Tibial artery (tissue), 4 donors: ENCODE measurements around the gene ZNF610.

Source experiments
- DNase-seq, 2 donors: peaks; one replicate each; pipeline ENCODE4 v3.0.0-alpha.2; 2019
- H3K27ac ChIP-seq, 2 donors: fragments of 200-600 bp; sonication (generic) in 1 of 2; 1 replicate in 1 of 2; 2 replicates in 1 of 2; pipeline ENCODE4 v1.5.1; 2018 to 2019; ENCODE audit warnings: mild to moderate bottlenecking in 1 of 2
- H3K27me3 ChIP-seq, 2 donors: fragments of 200-600 bp; sonication (generic) in 1 of 2; one replicate each; pipeline versions ENCODE4 v1.5.1 to v1.6.0; 2016 to 2019
- H3K36me3 ChIP-seq, 3 donors: fragments of 200-600 bp; sonication (generic) in 2 of 3; one replicate each; pipeline ENCODE4 v1.5.1; 2016 to 2019; ENCODE audit warnings: mild to moderate bottlenecking in 2 of 3
- H3K4me1 ChIP-seq, 4 donors: fragments of 200-600 bp; sonication (generic) in 2 of 4; 1 replicate in 3 of 4; 2 replicates in 1 of 4; pipeline ENCODE4 v1.5.1; 2016 to 2019
- H3K4me3 ChIP-seq, 2 donors: fragments of 200-600 bp; sonication (generic) in 1 of 2; 1 replicate in 1 of 2; 2 replicates in 1 of 2; pipeline ENCODE4 v1.5.1; 2018 to 2019; ENCODE audit warnings: mild to moderate bottlenecking in 2 of 2
- H3K9me3 ChIP-seq, 3 donors: fragments of 200-600 bp; sonication (generic) in 1 of 3; one replicate each; pipeline ENCODE4 v1.5.1; 2016 to 2019
- CTCF ChIP-seq, 2 experiments: fragments of 200-600 bp in 1 of 2; fragments of 450-650 bp in 1 of 2; IDR thresholded peaks; one replicate each; pipeline ENCODE4 v1.5.1; 2017 to 2019; ENCODE audit warnings: antibody characterized with exemption in 2 of 2, mild to moderate bottlenecking in 1 of 2, moderate library complexity in 1 of 2
- intact Hi-C: fragments of 100-400 bp; cut with DNase I; formaldehyde crosslinking; loops from one replicate; pipeline ENCODE4 v1.15.0; 2023; ENCODE audit warnings: low total_unique reads

The ZNF610 gene

GRCh38 chr19:52397310-52398080 is 61.5 kb downstream of the ZNF610 start, which contains the start of gene ZNF528:
ZNF528 (plus strand) TSS chr19:52397849; CDS start chr19:52402014, 4,165 bp downstream.
- Histone ChIP-seq H3K4me1 (peaks cover 0 to 20% (median 17%) of the 10 kb centered on the region in 4 donors), H3K27me3 (no peaks in the 10 kb centered on the region), H3K9me3 (peaks cover 0 to 22% (median 12%) of the 10 kb centered on the region in 3 donors), H3K27ac (peak within 1 kb of the TSS; percentile 49 to 70), H3K36me3 (peaks cover 59 to 68% (median 61%) of the 10 kb centered on the region in 3 donors), H3K4me3 (peak within 1 kb of the TSS; percentile 61 to 67)
- TF ChIP-seq CTCF (IDR thresholded peaks at IDR 0.05): no peak
- intact Hi-C loops: no loop called here
- DNase-seq: peak; percentile 96 to 97

GRCh38 chr19:52398081-52398441 is 62.0 kb downstream of the ZNF610 start:
- H3K4me3 ChIP-seq: peak overlapping the region; percentile 61 to 67
- peak overlapping the region; percentile 49 to 70 for H3K27ac ChIP-seq
- peaks cover 61 to 68% (median 67%) of the 10 kb centered on the region in 3 donors for H3K36me3 ChIP-seq
- intact Hi-C loops: no loop called here
- H3K4me1 ChIP-seq: peaks cover 0 to 20% (median 17%) of the 10 kb centered on the region in 4 donors
- H3K27me3 ChIP-seq: no peaks in the 10 kb centered on the region
- no peak for DNase-seq
- no peak for TF ChIP-seq CTCF (IDR thresholded peaks at IDR 0.05)
- H3K9me3 ChIP-seq: peaks cover 0 to 22% (median 7%) of the 10 kb centered on the region in 3 donors

- peaks cover 26 to 94% (median 93%) of the 10 kb centered on the region in 3 donors for H3K9me3 ChIP-seq
- intact Hi-C loops: no loop called here
- no peak overlapping the region for H3K4me3 ChIP-seq
- no peaks in the 10 kb centered on the region for H3K27me3 ChIP-seq
- TF ChIP-seq CTCF (IDR thresholded peaks at IDR 0.05): no peak
- peaks cover 96 to 100% (median 99%) of the 10 kb centered on the region in 3 donors for H3K36me3 ChIP-seq
- no peak for DNase-seq
- H3K27ac ChIP-seq: no peak overlapping the region
- no peaks in the 10 kb centered on the region for H3K4me1 ChIP-seq
Observed at GRCh38 chr19:52410276-52410675, 74.2 kb downstream of the ZNF610 start.

- Histone ChIP-seq H3K36me3 (peaks cover 46 to 64% (median 52%) of the 10 kb centered on the region in 3 donors), H3K4me3 (no peak overlapping the region), H3K27me3 (no peaks in the 10 kb centered on the region), H3K27ac (no peak overlapping the region), H3K9me3 (peaks cover 27 to 100% (median 86%) of the 10 kb centered on the region in 3 donors), H3K4me1 (no peaks in the 10 kb centered on the region)
- no peak for DNase-seq
- intact Hi-C loops: no loop called here
- TF ChIP-seq CTCF (IDR thresholded peaks at IDR 0.05): no peak
Observed at GRCh38 chr19:52415711-52416110, 79.7 kb downstream of the ZNF610 start.
